ENCODE data around the gene KRTAP16-1.

The KRTAP16-1 gene

GRCh38 chr17:41328207-41328606 lies 19.1 kb upstream of the KRTAP16-1 start:
- DNase-seq: no peak

GRCh38 chr17:41327411-41328120 lies 18.5 kb upstream of the KRTAP16-1 start:
- no peak for DNase-seq

GRCh38 chr17:41326173-41327145 lies 17.4 kb upstream of the KRTAP16-1 start:
- DNase-seq: no peak

GRCh38 chr17:41325611-41326010 lies 16.5 kb upstream of the KRTAP16-1 start:
- no peak for DNase-seq

GRCh38 chr17:41325126-41325525 lies 16.0 kb upstream of the KRTAP16-1 start:
- no peak for DNase-seq

GRCh38 chr17:41324180-41325075 lies 15.3 kb upstream of the KRTAP16-1 start:
- DNase-seq: peak; percentile 38

- no peak for DNase-seq
Measured at GRCh38 chr17:41322903-41323895, 14.1 kb upstream of the KRTAP16-1 start.

- DNase-seq: peak; percentile 61
Measured at GRCh38 chr17:41322094-41322902, 13.2 kb upstream of the KRTAP16-1 start.

- no peak for DNase-seq
Measured at GRCh38 chr17:41318231-41318630, 9.1 kb upstream of the KRTAP16-1 start.

- DNase-seq: no peak
Measured at GRCh38 chr17:41315814-41316445, 6.8 kb upstream of the KRTAP16-1 start.

GRCh38 chr17:41315204-41315794 lies 6.2 kb upstream of the KRTAP16-1 start, which contains the start of gene KRTAP17-1:
Gene KRTAP17-1 (minus strand): TSS chr17:41315710. CDS start chr17:41315650, 60 bp downstream.
- no peak for DNase-seq

- no peak for DNase-seq
Measured at GRCh38 chr17:41311111-41311510, 2.0 kb upstream of the KRTAP16-1 start.

GRCh38 chr17:41308251-41308917 lies 725 bp downstream of the KRTAP16-1 start:
- DNase-seq: peak; percentile 85

- no peak for DNase-seq
Measured at GRCh38 chr17:41307647-41308046, 1.5 kb downstream of the KRTAP16-1 start.

GRCh38 chr17:41304091-41304490 lies 5.0 kb downstream of the KRTAP16-1 start:
- DNase-seq: no peak

- no peak for DNase-seq
Measured at GRCh38 chr17:41302981-41303380, 6.1 kb downstream of the KRTAP16-1 start.

- DNase-seq: no peak
Measured at GRCh38 chr17:41301916-41302901, 6.9 kb downstream of the KRTAP16-1 start, which contains the start of gene KRTAP29-1. Gene KRTAP29-1 (minus strand): TSS chr17:41302851. CDS start chr17:41302851, 0 bp downstream.

Data from NCI-H774 (cell line).